ENCODE measurements around the gene PAQR7.

The PAQR7 gene

DNA sequence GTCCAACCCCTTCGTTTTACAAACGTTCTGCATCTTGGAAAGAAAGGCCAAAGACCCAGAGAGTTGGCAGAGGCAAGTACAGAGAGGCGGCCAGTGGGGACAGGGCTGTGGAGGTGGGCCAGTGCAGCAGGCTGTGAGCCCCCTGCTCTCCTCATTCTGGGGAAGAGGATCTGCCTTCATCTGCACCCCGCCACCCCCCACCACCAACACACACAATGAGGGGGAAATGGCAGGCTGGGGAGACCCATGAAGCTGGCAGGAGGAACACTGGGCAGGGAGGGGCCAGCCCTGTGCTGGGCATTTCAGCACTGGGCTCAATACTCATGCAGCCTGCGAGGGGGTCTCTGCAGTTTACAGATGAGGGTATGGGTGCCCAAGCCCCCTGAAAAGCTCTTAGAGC lies 16.1 kb upstream of the PAQR7 start:
- peak overlapping the region; percentile 71; the same call in 1 of the 2 replicates for H3K27ac ChIP-seq
- TF ChIP-seq, protein P1, sequence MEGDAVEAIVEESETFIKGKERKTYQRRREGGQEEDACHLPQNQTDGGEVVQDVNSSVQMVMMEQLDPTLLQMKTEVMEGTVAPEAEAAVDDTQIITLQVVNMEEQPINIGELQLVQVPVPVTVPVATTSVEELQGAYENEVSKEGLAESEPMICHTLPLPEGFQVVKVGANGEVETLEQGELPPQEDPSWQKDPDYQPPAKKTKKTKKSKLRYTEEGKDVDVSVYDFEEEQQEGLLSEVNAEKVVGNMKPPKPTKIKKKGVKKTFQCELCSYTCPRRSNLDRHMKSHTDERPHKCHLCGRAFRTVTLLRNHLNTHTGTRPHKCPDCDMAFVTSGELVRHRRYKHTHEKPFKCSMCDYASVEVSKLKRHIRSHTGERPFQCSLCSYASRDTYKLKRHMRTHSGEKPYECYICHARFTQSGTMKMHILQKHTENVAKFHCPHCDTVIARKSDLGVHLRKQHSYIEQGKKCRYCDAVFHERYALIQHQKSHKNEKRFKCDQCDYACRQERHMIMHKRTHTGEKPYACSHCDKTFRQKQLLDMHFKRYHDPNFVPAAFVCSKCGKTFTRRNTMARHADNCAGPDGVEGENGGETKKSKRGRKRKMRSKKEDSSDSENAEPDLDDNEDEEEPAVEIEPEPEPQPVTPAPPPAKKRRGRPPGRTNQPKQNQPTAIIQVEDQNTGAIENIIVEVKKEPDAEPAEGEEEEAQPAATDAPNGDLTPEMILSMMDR (conservative IDR thresholded peaks at IDR 0.05), result no peak

DNA sequence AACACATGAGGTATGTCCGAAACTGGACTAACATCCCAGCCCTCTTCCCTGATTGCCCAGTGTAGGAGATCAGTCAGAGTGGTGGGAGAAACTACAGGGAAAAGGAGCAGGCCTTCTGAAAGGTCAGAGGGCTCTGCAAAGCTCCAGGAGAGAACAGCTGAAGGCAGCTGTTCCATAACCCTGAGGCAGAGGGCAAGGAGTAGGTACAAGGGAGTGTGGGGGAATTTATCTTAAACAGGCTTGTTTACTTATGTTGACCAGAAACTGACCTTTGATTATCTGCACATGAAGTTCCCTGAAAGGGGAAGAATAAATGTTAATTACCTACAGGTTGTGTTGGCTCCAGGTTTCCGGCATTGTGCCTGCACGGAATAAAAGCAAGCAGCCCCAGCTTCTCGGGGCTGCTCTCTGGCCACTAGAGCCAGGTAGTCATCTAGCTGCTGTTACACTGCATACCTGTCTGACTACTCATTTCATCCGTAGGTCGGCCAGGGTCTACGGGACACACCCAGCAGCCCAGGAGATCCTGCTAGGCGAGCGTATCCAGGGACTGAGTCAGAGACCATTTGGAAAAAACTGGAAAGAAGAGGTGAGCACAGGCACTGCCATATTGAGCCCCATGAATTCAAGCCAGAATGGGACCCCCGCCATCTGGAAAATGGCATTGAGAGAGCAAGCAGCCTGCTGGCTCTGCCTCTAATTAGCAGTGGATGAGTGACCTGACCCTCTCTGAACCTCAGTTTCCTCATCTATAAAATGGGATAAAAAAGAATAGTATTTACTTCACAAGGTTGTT lies 14.9 kb upstream of the PAQR7 start:
- H3K27ac ChIP-seq, result peak overlapping the region; percentile 71
- TF ChIP-seq, protein P1 (conservative IDR thresholded peaks at IDR 0.05), result no peak

DNA sequence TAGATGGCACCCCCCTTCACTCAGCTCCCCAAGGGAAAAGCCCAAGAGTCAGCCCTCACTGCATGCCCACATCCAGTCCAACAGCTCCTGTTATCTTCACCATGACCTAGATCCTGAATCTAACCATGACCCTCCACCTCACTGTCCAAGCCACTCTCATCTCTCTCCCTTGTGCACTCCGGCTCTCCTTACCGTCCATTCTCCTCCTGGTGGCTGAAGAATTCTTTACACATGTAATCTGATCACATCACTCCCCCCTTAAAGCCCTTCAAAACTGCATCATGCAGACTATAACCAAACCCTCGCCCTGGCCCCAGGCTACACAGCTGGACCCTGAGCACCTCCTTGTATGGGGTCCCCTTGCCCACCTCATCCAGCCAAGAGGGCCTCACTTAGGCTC lies 14.0 kb upstream of the PAQR7 start:
- TF ChIP-seq, protein P1 (conservative IDR thresholded peaks at IDR 0.05), result peak; percentile 24; the same call in 1 of the 2 replicates
- peak overlapping the region; percentile 71 for H3K27ac ChIP-seq

DNA sequence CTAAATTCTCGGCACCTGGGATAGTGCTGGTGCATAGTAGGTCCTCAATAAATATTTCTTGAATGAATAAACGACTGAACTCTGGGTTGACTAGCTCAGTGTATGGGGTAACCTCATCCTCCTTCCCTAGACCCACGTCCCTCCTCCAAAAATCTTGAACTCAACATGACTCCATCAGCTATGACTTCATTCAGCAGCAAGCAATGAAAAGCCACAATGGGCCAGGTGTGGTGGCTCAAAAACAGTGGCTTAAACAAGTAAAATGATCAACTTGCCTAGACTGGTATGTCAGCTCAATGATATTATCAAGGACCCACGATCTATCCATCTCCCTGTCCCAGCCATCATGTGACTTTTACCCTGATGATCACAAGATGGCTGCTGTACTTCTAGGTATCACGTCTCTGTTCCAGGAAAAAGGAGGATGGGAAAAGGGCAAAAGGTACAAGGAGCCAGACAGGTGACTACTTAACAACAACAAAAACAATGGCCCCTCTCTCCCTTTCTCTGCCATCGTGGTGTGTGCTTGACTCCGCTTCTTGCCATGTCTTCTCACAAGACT lies 13.0 kb upstream of the PAQR7 start:
- TF ChIP-seq, protein P1 (conservative IDR thresholded peaks at IDR 0.05), result no peak
- H3K27ac ChIP-seq, result no peak overlapping the region

DNA sequence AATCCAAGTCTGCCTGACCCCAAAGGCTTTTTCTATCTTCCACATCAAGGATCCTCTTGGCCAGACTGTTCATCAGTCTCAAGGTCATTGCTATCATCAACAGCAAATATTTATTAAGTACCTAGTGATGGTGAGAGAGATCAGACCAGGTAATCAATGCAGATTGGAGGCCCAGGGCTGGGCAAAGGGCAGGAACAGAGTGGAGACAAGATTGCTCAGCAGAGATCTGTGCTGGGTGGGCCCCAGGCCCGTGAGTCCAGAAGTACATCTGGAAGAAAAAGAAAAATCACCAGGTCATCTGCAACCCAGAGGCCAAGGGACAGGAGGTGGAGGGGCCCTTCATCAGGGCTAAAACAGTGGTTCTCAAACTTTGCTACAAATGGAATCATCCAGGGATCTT lies 10.1 kb upstream of the PAQR7 start:
- H3K27ac ChIP-seq, result no peak overlapping the region
- TF ChIP-seq, protein P1 (conservative IDR thresholded peaks at IDR 0.05), result no peak

DNA sequence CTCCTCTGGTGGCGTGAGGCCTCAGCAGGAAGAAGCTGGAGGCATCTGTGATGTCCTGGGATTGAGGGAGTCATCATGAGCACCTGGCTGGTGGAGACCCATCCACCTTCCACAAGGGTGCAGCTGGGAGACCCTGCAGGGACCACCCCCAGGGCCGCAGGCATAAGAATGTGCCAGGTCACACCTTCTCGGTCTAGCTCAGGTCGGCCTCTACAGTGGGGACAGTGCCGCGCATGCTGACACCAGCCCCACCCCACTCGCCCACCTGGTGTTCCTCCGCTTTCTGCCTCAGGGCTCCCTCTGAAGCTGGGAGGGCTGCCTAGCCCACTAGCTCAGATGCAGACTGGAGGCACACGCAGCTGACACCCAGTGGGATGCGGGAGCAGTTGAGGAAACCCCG lies 5.8 kb upstream of the PAQR7 start:
- H3K27ac ChIP-seq, result no peak overlapping the region
- TF ChIP-seq, protein P1 (conservative IDR thresholded peaks at IDR 0.05), result no peak

DNA sequence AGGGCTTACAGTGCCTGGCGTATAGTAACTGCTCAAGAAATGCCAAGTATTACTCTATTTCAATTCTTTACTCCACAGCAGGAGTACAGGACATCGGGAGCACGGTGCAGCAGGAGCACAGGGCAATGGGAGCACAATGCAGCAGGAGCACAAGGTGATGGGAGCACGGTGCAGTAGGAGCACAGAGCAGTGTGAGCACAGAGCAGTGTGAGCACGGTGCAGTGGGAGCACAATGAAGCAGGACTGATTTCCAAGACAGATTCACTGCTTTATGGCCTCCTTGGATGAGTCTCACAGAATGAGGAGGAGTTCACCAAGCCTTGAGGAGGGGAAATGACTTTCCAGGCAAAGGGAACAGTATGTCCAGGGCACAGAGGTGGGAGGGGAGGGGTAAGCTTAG lies 5.0 kb upstream of the PAQR7 start:
- H3K27ac ChIP-seq, result no peak overlapping the region
- TF ChIP-seq, protein P1 (conservative IDR thresholded peaks at IDR 0.05), result no peak
